ENCODE measurements around the gene FLAD1.
"Not testable (repeated sequence)": the region's sequence is repeated elsewhere in the genome, so short reads cannot be mapped to it uniquely, and the experiment has no call there.

FLAD1 gene

DNA sequence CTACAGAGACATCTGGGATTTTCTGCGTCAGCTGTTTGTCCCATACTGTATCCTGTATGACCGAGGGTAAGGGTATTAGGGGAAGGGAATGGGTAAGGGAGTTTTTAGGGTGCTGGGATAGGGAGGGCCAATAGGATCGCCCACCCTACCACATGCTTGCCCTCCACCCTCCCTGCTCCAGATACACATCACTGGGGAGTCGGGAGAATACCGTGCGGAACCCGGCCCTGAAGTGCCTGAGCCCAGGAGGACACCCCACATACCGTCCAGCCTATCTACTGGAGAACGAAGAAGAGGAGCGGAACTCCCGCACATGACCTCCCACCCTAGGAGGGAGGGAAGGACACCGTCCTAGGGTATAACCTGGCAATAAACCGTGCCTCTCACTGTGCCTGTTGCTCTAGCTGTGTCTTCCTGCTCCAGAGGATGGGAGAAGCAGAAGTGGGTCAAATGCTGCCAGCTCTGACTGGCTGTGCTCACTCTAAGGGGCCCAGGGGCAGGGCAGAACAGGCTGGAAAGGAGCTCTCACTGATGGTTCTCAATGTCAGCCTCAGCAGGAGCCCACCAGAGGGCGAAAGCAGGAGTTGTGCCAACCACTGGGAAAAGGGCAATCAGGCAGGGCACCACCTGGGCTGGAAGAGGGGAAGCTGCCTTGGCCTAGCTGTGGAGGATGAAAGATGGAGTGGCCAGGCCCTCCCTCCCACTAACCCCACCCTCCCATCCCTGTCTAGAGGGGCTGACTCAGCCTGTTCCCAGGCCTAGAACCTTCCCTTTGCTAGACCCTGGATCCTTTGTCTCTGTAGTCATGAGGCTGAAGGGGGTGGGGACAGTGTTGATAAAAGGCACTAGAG is 9.8 kb downstream of the FLAD1 start:
- DNase-seq: no peak

DNA sequence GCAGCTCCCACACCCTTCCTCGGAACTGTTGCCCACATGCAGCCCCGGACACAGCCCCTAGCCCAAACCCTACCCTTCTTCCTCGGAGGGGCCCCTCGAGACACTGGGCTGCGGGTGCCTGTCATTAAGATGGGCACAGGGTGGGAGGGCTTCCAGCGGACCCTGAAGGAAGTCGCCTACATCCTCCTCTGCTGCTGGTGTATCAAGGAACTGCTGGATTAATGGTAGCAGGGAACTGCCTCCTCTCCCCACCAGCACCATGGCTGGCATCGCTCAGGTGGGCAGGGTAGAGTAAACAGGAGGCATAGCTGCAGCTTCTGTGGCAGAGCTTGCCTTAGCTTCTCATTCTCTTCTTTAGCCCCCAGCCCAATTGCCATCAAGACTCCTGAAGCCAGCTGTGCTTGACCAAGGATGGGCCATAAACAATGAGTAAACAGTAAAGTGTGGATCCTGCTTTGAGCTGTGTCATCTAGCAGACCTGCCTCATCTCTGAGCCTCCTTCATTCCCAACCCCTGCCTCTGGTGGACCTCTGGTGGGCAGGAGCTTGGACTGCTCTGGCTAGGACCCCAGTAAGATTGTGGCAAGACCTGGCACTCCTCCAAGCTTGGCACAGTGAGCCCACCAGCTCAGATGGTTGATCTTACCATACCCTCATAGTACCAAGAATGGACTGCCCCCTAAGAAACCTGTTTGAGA is 10.6 kb downstream of the FLAD1 start, which contains the start of gene LENEP:
TSS of gene LENEP (plus strand) at position 15 of the 697 bp plus-strand sequence. CDS start at position 37, 22 bp downstream.
- DNase-seq: no peak

DNA sequence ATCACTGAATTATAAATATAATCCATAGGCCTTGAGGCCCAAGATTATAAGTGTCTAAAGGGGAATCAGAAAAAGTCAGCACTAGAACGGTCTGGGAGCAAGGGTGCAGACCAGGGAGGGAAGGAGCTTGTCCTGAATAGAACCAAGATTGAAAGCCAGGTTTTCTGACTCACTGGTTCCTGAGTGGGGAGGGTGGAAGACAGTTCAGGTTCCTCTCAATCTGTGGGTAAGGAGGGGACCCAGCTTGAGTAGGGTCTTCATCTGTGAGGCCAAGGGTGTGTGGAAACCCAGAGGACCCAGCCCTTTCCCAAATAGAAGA is 11.1 kb downstream of the FLAD1 start:
- no peak for DNase-seq

DNA sequence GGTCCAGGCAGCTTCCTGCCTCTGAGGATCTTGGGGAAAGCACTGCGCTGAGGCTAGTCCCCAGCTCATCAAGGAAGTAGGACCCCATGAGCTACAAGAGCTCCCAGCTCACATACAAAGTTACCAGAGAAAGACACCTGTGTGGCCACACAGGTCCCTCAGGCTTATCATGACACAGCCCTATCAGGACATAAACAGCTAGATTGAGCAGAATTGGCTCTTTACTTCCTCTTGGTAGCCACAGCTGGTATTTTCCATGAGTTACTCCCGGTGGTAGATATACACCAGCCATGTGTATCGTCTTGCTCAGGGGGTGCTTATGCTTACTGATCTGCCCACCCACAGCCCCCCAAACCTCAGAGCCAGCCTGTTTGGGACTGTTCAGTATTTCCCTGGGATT is 11.4 kb downstream of the FLAD1 start:
- DNase-seq: no peak

DNA sequence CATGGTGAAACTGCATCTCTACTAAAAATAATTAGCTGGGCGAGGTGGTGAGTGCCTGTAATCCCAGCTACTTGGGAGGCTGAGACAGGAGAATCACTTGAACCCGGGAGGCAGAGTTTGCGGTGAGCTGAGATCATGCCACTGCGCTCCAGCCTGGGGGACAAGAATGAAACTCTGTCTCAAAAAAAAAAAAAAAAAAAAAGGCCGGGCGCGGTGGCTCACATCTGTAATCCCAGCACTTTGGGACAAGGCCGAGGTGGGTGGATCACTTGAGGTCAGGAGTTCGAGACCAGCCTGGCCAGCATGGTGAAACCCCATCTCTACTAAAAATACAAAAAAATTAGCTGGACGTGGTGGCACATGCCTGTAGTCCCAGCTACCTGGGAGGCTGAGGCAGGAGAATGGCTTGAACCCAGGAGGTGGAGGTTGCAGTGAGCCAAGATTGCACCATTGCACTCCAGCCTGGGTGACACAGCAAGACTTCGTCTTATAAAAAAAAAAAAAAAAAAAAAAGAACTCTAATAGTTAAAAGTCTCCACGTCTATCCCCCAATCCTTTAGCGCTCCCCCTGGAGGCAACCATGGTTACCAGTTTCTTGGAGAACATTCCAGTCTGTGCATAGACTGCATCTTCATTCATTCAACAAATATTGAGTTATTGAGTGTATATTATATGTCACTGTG is 12.3 kb downstream of the FLAD1 start:
- not testable (repeated sequence) for DNase-seq

DNA sequence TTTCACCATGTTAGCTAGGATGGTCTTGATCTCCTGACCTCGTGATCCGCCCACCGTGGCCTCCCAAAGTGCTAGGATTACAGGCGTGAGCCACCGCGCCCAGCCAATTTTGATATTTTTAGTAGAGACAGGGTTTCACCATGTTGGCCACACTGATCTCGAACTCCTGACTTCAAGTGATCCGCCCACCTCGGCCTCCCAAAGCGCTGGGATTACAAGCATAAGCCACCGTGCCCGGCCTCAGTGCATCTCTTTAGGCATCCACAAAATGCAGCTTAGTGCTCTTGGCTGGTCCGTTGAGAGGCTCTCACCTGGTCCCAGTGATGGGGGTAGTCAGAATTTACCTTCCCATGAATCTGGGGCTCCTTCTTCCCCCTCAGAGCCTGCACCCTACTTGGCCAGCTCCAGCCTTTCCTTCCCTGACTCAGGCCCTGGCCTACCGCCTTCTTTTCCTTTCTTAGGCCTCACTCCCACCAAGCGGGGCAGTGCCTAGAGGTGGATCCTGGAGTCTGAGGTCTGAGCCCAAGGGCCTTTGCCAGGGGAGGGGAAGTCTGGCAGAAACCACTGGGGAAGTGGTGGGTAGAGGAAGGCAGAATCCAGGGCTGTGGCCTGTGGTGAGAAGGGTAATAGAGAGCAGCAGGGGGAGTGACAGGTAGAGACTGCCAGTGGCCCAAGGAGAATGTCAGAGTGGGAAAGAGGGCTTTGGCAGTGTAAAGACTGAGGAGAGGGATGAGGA is 14.0 kb downstream of the FLAD1 start:
- no peak for DNase-seq

DNA sequence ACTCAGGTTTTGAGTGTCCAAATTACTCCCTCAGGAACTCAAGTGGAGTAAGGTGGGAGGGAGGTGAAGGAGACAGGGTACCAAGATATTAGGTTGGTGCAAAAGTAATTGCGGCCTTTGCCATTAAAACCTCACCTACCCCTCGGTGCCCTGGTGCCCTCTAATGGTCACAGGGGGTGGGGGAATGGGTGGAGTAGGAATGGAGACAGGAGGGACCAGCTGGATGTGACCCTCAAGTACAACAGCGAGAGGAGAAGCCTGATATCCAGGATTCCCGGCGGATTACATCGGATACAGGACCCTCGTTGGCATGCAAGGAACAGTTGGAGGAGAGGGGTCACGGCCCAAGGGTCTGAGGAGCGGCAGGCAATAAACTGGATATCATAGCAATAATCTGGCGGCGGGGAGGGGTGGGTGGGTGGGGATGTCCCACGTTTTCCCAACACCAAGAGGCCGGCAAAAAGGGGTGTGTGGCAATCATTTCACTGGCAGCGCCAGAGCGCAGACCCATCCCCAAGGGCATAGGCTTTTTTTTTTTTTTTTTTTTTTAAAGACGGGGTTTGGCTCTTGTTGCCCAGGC is 15.1 kb downstream of the FLAD1 start:
- no peak for DNase-seq

DNA sequence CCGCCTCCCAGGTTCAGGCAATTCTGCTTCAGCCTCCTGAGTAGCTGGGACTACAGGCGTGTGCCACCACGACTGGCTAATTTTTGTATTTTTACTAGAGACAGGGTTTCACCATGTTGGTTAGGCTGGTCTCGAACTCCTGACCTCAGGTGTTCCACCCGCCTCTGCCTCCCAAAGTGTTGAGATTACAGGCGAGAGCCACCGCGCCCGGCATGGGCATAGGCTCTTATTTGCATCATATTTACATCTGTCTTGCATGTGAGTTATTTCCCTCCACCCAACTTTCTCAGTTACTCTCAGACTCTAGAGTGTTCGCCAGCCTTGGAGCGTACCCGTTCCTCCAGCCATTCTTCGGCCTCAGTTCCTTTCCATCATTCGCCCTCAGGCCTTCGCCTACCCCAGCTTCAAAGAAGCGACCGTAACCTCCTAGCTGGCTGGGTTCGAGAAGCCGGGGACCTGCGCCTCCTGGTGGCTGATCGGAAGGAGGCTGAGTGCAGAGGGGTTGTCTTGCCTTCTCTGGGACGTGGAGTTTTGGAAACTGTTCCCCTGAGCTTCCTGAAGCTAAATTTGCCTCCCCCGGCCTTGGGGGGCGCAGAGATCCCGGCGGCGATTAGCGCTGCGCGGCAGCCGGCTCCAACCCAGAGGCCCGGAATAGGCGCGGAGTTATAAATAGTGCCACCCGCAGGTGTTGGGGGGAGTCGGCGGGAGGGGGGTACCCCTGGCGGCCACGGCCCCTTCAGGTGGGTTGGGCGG is 15.8 kb downstream of the FLAD1 start:
- no peak for DNase-seq

DNA sequence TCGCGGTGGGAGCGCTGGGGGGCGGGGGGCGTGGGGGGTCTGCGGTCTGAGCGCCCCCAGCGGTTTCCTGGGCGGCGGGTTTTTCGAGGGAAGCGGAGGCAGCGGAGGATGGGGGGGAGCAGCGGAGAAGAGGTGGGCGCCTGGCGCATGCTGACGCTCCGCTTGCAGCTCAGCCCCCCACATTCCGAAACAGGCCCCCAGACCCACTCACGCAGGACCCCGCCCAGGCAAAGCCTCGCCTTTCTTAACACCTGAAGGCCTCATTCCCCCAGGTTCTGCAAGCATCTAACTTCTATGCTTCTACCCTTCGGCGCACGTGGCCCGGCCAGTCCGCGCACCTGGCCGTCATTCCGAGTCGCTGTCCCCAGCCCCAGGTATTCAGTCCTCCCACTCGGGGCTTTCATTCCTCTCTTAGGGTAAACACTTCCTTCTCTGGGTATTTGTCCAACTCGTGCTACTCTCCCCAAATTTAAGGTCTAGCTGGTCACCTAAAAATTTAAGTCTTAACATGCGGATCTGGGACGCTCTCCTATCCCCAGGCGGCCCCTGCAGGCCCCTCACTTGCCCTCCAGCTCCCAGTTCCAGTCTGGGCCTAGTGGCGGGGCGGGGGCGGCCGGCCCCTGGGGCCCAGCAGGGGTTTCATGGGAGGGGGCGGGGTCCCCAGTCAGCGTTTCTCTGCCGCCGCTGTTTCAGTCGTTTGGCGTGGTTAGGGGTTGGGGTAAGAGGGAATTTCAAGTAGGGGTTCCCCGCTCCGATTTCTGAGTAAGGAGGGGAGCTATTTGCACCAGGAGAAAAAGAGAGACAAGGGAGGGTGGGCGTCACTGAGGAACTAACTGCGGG is 16.6 kb downstream of the FLAD1 start:
- no peak for DNase-seq

DNA sequence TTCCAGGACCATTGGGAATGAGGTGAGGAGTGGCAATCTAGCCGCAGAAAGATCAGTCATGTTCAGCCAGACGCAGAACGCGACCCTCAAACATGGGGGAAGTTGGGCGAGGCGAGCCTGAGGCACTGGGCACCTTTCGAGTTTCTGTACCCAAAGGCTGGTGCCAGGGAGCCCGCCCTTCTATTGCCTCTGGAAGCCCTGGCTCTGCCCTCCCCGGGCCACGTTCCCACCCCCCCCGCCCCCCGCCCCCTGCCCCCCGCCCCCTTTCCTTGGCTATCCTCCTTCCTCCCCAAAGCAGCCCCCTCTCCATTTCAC is 17.2 kb downstream of the FLAD1 start:
- DNase-seq: no peak

DNA sequence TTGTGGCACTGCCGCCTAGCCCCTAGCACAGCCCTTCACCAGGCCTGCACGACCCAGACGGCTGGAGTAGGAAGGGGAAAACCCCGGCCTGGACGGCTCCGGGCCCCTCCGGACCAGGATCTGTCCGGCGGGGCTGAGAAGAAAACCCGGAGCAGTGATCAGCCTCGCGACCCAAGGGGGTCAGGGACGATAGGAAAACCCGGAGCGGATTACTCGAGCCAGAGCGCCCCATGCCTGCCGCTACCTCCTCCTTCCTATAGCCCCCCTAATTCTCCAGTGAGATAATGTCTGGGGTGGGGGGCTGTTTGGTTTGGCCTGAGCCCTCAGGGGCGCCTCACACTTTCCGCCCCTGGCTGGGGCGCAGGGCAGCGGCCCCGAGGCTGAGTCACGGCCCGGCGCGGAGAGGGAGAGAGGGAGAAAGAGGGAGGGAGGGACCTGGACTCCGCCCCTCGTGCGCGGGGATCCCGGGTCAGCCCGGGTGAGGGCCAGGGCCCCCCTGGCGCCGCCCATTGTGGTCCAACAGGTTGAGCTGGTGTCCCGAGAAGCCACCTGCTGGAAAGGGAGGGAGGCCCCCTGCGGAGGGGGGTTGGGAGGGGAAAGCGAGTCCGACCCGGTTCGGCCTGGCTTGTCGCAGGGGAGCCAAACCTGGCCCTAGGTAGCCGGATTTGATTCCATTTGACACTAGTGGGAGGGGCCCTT is 17.7 kb downstream of the FLAD1 start:
- no peak for DNase-seq

DNA sequence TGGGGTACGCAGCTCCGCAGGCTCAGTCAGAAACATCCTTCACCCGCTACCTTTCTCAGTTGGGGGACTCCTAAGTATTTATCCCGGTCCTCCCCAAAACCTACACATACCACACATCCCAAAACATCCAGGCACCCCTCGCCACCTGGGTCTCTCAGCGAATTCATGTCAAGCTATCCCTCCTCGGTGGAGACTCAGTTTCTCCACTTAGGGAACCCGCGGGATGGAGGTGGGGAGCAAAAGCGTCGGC is 18.2 kb downstream of the FLAD1 start:
- DNase-seq: no peak

DNA sequence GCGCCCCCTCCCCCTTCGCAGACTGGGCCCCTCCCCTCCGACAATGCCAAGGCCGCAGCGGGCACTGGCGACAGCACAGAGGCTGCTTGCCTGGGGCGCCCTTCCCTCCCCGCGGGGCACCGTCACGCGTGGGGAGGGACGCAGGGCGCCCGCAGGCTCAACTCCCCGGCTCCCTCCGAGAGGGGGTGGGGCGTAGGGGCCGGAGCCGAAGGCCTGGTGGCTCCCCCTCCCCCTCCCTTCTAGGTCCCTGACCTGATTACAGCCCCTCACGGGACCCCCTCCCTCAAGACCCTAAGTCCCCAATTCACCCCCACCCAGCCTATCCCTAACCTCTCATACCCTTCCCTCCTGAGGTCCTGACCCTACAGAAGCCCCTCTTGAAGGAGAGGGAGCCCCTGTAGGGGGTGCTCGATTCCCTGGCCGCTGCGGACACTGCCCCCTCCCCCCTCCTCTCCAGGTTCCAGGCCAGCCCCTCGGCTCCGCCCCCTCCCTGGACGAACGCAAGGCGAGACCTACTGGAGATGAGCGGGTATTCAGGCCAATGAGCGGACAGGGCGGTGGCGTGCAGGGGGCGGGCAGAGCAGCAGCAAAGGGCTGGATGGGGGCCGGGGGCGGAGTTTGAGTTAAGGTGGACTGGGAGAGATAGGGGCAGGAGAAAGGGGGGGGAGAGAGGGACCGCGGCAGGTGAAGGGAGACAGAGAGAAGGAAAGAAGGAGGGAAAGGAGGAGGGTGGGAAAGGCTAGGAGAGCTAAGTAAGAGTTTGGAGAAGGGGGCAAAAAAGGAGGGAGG is 18.7 kb downstream of the FLAD1 start:
- peak; percentile 97 for DNase-seq

DNA sequence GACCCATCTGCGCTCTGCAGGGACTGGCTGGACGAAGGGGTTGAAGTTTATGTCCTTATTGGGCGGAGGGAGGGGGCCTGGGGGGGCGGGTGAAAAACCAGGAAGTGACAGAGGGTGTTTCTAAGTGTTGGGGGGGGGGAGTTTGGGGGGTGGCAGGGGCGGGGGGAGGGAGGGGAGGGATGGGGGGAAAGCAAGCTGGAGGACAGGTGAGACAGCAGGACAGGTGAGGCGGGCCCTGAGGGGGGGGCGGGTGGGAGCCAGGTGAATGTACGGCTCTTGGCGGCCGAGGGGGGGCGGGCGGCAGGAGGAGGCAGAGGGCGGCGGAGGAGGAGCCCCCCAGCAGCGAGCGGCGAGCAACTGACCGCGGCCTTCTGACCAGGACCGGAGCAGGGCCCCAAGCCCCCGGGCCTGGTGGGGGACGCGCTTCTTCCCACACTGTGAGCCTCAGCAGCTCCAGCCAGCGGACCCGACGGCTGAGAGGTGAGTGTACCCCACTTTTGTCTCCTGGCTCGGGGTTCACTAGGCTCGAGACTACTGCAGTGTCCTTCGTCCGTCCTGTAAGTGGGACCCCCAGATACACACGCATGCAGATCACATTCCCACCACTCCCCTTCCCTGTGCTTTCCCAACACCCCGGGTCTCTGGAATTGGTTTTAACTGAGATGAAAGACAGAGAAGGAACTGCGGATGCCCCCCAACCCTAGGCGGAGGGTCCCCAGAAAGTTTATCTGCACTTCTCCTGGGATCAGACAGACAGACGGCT is 19.5 kb downstream of the FLAD1 start, which contains the start of gene ZBTB7B:
TSS of gene ZBTB7B (plus strand) at position 339 of the 763 bp plus-strand sequence. CDS start 11,859 bp downstream, outside the sequence.
- DNase-seq: peak; percentile 54

DNA sequence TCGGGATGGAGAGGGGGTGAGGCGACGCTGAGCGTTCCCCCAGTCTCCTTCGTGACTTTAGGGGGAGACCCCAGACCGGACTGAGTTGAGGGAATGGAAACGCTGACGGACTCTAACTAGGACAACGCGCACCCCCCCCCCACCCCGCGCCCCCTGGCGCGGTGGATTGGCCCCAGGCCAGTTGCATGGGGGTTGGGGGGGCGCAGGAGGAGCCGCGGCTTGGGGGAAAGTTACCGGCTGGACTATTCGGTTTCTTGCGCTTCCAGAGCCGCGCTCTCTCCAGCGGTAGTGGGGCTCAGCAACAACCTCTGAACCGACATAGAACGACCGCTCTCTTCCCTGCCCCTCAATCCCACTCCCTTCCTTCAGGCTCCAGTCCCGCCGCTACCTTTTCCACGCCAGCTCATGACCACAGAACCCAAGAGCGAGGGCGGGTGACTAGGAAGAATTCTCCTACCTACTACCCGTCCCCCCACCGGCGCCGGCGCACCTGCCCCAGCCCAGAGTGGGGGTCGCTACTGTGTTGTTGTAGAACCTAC is 20.2 kb downstream of the FLAD1 start:
- no peak for DNase-seq

DNA sequence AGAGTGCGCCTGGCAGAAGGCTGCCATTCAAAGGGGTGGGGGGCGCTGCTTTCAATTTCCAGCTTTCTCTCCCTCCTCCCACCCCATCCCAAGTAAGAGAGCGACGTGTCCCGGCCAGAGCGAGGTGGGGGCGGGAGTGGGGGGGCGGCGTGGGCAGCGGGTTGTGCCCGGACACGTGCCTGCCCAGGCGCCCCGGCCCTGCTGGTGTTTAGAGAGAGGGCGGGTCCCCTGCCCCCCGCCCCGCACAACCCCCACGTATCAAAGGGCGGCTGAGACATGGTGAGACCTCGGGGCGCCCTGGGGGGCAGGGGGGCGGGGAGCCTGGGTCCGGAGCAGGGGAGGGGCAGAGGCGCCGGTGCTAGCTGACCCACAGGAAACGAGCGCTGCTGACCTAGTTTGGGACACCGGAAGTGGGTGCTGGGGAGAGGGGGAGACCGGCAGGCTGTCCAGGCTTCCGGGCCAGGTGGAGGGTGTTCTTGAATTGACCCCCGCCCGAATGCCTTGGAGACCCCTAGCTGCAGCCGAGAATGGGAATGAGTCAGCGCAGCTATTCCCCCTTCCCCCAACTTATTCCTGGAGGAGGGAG is 20.7 kb downstream of the FLAD1 start:
- DNase-seq: no peak

DNA sequence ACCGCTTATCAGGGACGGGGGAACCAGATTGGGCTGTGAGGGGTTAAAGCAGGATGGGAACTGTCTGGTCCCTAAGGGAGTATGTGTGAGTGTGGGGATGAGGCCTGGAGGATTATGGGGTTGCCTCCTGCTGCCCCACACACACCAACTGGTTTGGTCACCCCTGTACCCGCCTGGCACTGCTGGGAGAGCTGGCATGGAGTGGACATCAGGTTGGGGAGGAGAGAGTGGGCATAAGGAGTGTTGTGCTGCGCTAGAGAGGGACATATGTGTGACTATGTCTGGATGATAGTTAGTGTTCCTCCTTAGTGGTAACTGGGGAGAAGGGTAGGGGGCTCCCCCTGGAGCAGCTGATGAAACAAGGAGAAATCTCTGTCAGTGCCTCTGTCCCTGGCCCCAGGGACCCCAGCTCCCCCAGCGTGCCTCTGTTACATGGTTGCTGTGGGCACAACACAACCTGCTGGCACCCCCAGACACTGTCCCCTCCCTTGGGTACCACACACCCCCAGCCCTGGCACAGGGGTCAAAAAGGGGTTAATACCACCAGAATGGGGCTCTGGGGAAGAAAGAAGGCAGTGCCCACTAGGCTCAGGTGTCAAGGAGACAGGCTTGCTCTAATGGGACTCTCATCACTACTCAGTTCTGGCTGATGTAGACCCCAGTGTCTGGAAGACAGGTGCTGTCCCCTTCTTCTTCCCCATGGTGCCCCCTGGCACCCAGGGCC is 21.4 kb downstream of the FLAD1 start:
- no peak for DNase-seq
